H1 (cell line): ENCODE results near the gene PSME3. TPM values are rescaled to one million over a fixed set of nuclear protein-coding genes. Genes with fewer than 3 reads are reported as not detected.
A peak's percentile ranks its signal among the peaks of the same experiment; 100 is the strongest.

ENCODE experiments used
- CTCF ChIA-PET: fragments of 300-600 bp; sonication (Branson Sonifier 250); formaldehyde crosslinking; loops from one replicate; lab custom pipeline; 2021; ENCODE audit not compliant: partially characterized antibody; lab: Charles Lee
- POLR2A ChIA-PET: fragments of 300-600 bp; sonication (Branson Sonifier 250); formaldehyde crosslinking; loops from one replicate; lab custom pipeline; 2021; ENCODE audit warnings: inconsistent platforms; ENCODE audit not compliant: partially characterized antibody; lab: Charles Lee
- DNase-seq, 2 experiments: peaks; one replicate each; pipeline versions ENCODE4 v3.0.0 to v3.0.0-alpha.2; 2010 to 2022; ENCODE audit warnings: low spot score in 2 of 2, low read depth in 1 of 2, mixed read lengths in 1 of 2
- FAIRE-seq: peaks from 2 replicates; lab custom pipeline; 2011; peaks lifted over from hg19 to GRCh38; lab: Jason Lieb, UNC
- H2AFZ ChIP-seq: 2 replicates; pipeline ENCODE4 v1.8.1; 2012; ENCODE audit warnings: low read length, inconsistent platforms
- H2AK5ac ChIP-seq: 2 replicates; pipeline ENCODE4 v1.6.1; 2013; ENCODE audit warnings: low read depth, low read length
- H2BK120ac ChIP-seq: replicated peaks from 2 replicates; pipeline ENCODE3; 2013; ENCODE audit warnings: low read depth, low read length, inconsistent platforms
- H2BK12ac ChIP-seq: 2 replicates; pipeline ENCODE4 v1.6.1; 2013; ENCODE audit warnings: low read depth, low read length
- H2BK15ac ChIP-seq: 2 replicates; pipeline ENCODE4 v1.6.1; 2013; ENCODE audit warnings: low read length
- H2BK20ac ChIP-seq: 2 replicates; pipeline ENCODE4 v1.6.1; 2013; ENCODE audit warnings: low read length
- H2BK5ac ChIP-seq: 2 replicates; pipeline ENCODE4 v1.6.1; 2013; ENCODE audit warnings: low read depth, low read length
- H3K14ac ChIP-seq: 2 replicates; pipeline ENCODE4 v1.6.1; 2013; ENCODE audit warnings: inconsistent platforms; ENCODE audit not compliant: insufficient read length
- H3K18ac ChIP-seq: 2 replicates; pipeline ENCODE4 v1.6.1; 2013; ENCODE audit warnings: low read length; ENCODE audit errors: extremely low read depth
- H3K23ac ChIP-seq: 2 replicates; pipeline ENCODE4 v1.6.1; 2013; ENCODE audit warnings: inconsistent platforms; ENCODE audit not compliant: insufficient read length
- H3K23me2 ChIP-seq: 2 replicates; pipeline ENCODE4 v1.6.1; 2013; ENCODE audit warnings: low read depth, low read length
- H3K27ac ChIP-seq: 2 replicates; pipeline ENCODE4 v1.6.1; 2011; ENCODE audit warnings: low read depth, low read length, inconsistent platforms
- H3K27me3 ChIP-seq, 4 experiments: replicated peaks in 1 of 4; 1 replicate in 1 of 4; 2 replicates in 3 of 4; pipeline versions ENCODE4 v1.6.1 to v1.8.1; 2011 to 2013; ENCODE audit warnings: low read length in 3 of 4, mild to moderate bottlenecking in 3 of 4, inconsistent platforms in 2 of 4, mixed read lengths in 2 of 4, moderate library complexity in 1 of 4; ENCODE audit not compliant: control insufficient read depth in 3 of 4, insufficient read depth in 3 of 4; ENCODE audit errors: extremely low read depth in 1 of 4
- H3K36me3 ChIP-seq, 4 experiments: 2 replicates each; pipeline versions ENCODE4 v1.6.1 to v1.8.1; 2011 to 2013; ENCODE audit warnings: mild to moderate bottlenecking in 4 of 4, low read length in 3 of 4, moderate library complexity in 2 of 4, control low read depth in 1 of 4, inconsistent platforms in 1 of 4; ENCODE audit not compliant: insufficient read depth in 4 of 4, control insufficient read depth in 2 of 4
- H3K4ac ChIP-seq: replicated peaks from 2 replicates; pipeline ENCODE3; 2013; ENCODE audit warnings: low read length, low read depth, mixed read lengths, inconsistent platforms; ENCODE audit not compliant: insufficient read length
- H3K4me1 ChIP-seq, 4 experiments: replicated peaks in 1 of 4; 1 replicate in 1 of 4; 2 replicates in 3 of 4; pipeline versions ENCODE4 v1.6.1 to v1.8.1; 2011 to 2013; ENCODE audit warnings: low read length in 3 of 4, inconsistent platforms in 2 of 4, mixed read lengths in 1 of 4; ENCODE audit not compliant: insufficient read depth in 4 of 4, control insufficient read depth in 3 of 4
- H3K4me2 ChIP-seq, 2 experiments: 2 replicates each; pipeline versions ENCODE4 v1.6.1 to v1.8.1; 2011 to 2013; ENCODE audit warnings: low read depth in 2 of 2, low read length in 2 of 2, control low read depth in 1 of 2, inconsistent platforms in 1 of 2, mild to moderate bottlenecking in 1 of 2; ENCODE audit not compliant: insufficient read depth in 1 of 2
- H3K4me3 ChIP-seq, 4 experiments: fragments of 200-600, 300-600 bp in 1 of 4; sonication (generic), shearing (Covaris generic), sonication (Bioruptor Twin) in 1 of 4; 2 replicates each; pipeline versions ENCODE4 v1.5.1 to v1.8.1; 2011 to 2016; ENCODE audit warnings: low read length in 4 of 4, low read depth in 3 of 4, control low read depth in 2 of 4, inconsistent platforms in 2 of 4, mild to moderate bottlenecking in 2 of 4, mixed read lengths in 1 of 4, moderate library complexity in 1 of 4; ENCODE audit not compliant: insufficient read depth in 2 of 4; ENCODE audit errors: extremely low read depth in 1 of 4
- H3K56ac ChIP-seq: replicated peaks from 2 replicates; pipeline ENCODE3; 2013; ENCODE audit warnings: low read depth, mild to moderate bottlenecking, mixed read lengths, low read length, inconsistent platforms; ENCODE audit not compliant: insufficient read length
- H3K79me1 ChIP-seq: 2 replicates; pipeline ENCODE4 v1.6.1; 2013; ENCODE audit warnings: low read depth, low read length, control low read depth
- H3K79me2 ChIP-seq, 2 experiments: 2 replicates each; pipeline versions ENCODE4 v1.6.1 to v1.8.1; 2012 to 2013; ENCODE audit warnings: low read length in 2 of 2, mild to moderate bottlenecking in 2 of 2, inconsistent platforms in 1 of 2; ENCODE audit not compliant: insufficient read depth in 2 of 2, control insufficient read depth in 1 of 2
- H3K9ac ChIP-seq, 4 experiments: replicated peaks in 1 of 4; 1 replicate in 1 of 4; 2 replicates in 3 of 4; pipeline versions ENCODE4 v1.6.1 to v1.8.1; 2011 to 2013; ENCODE audit warnings: low read depth in 3 of 4, low read length in 3 of 4, control low read depth in 2 of 4, mild to moderate bottlenecking in 2 of 4, moderate library complexity in 2 of 4, inconsistent platforms in 1 of 4; ENCODE audit errors: extremely low read depth in 1 of 4
- H3K9me3 ChIP-seq, 2 experiments: 2 replicates each; pipeline versions ENCODE4 v1.6.1 to v1.8.1; 2012 to 2013; ENCODE audit warnings: mild to moderate bottlenecking in 2 of 2, moderate library complexity in 2 of 2, control low read depth in 1 of 2, inconsistent platforms in 1 of 2, low read depth in 1 of 2, low read length in 1 of 2, mixed read lengths in 1 of 2; ENCODE audit not compliant: insufficient read depth in 2 of 2
- H4K20me1 ChIP-seq, 2 experiments: replicated peaks in 1 of 2; 2 replicates each; pipeline versions ENCODE3 to v1.8.1; 2011 to 2013; ENCODE audit warnings: inconsistent platforms in 2 of 2, low read length in 2 of 2, mild to moderate bottlenecking in 1 of 2; ENCODE audit not compliant: insufficient read depth in 2 of 2, control insufficient read depth in 1 of 2
- H4K5ac ChIP-seq: 2 replicates; pipeline ENCODE4 v1.6.1; 2013; ENCODE audit warnings: low read length, low read depth, mixed read lengths, inconsistent platforms; ENCODE audit not compliant: insufficient read length
- H4K8ac ChIP-seq: 2 replicates; pipeline ENCODE4 v1.8.0; 2013; ENCODE audit warnings: mild to moderate bottlenecking, moderate library complexity, low read length, inconsistent platforms; ENCODE audit not compliant: insufficient read depth; ENCODE audit errors: extremely low read depth
- H4K91ac ChIP-seq: replicated peaks from 2 replicates; pipeline ENCODE3; 2013; ENCODE audit warnings: low read length, mixed read lengths, inconsistent platforms; ENCODE audit not compliant: insufficient read length
- CTBP2 ChIP-seq: IDR thresholded peaks from 2 replicates; pipeline ENCODE4 v1.7.0; 2011; ENCODE audit warnings: borderline replicate concordance, mild to moderate bottlenecking, moderate library complexity, mixed read lengths, low read length; ENCODE audit not compliant: insufficient read depth, insufficient read length
- EZH2 ChIP-seq: fragments of 200-600 bp; sonication (generic); IDR thresholded peaks from 2 replicates; pipeline ENCODE4 v1.7.1; 2012; ENCODE audit warnings: low read depth, mild to moderate bottlenecking, moderate library complexity, low read length, inconsistent platforms; ENCODE audit not compliant: severe bottlenecking
- GABPA ChIP-seq: IDR thresholded peaks from 2 replicates; pipeline ENCODE4 v1.6.1; 2011; ENCODE audit warnings: mild to moderate bottlenecking, low read length, moderate library complexity, borderline replicate concordance; ENCODE audit not compliant: insufficient read depth
- HDAC6 ChIP-seq: IDR thresholded peaks from one replicate; pipeline ENCODE4 v1.7.1; 2012; ENCODE audit warnings: low read depth, mild to moderate bottlenecking, inconsistent platforms, low read length, moderate library complexity
- PHF8 ChIP-seq: fragments of 200-600 bp; sonication (generic); conservative IDR thresholded peaks from 2 replicates; pipeline ENCODE4 v1.7.1; 2012; ENCODE audit warnings: low read depth, mild to moderate bottlenecking, inconsistent platforms, low read length, moderate library complexity
- POLR2A ChIP-seq, 2 experiments: IDR thresholded peaks; 1 replicate in 1 of 2; 2 replicates in 1 of 2; pipeline ENCODE4 v1.6.1; 2011; ENCODE audit warnings: low read depth in 2 of 2, low read length in 2 of 2, mild to moderate bottlenecking in 2 of 2; ENCODE audit errors: control extremely low read depth in 1 of 2
- POU5F1 ChIP-seq: IDR thresholded peaks from 2 replicates; pipeline ENCODE4 v1.6.1; 2011; ENCODE audit warnings: low read depth, mild to moderate bottlenecking, low read length, moderate library complexity
- TAF1 ChIP-seq: IDR thresholded peaks from 2 replicates; pipeline ENCODE4 v1.6.1; 2011; ENCODE audit warnings: mild to moderate bottlenecking, low read depth, low read length
- TCF12 ChIP-seq: IDR thresholded peaks from 2 replicates; pipeline ENCODE4 v1.6.1; 2011; ENCODE audit warnings: low read depth, mild to moderate bottlenecking, low read length
- USF2 ChIP-seq: IDR thresholded peaks from 2 replicates; pipeline ENCODE4 v1.6.1; 2011; ENCODE audit warnings: low read length, improper control_type of control experiment
- WGBS, 2 experiments: shearing (Covaris generic) in 1 of 2; methylation state at CpG; one replicate each; pipeline versions ENCODE4 v1.1.6 to v1.1.7; 2013 to 2015; ENCODE audit warnings: low lambda C conversion rate in 2 of 2, mixed read lengths in 2 of 2, inconsistent platforms in 1 of 2, low coverage in 1 of 2, missing lambda C conversion rate in 1 of 2; ENCODE audit not compliant: insufficient replicate concordance in 2 of 2, insufficient coverage in 1 of 2, insufficient read length in 1 of 2; ENCODE audit errors: extremely low coverage in 1 of 2, missing lambda C conversion rate in 1 of 2; 5-methylcytosine and 5-hydroxymethylcytosine counted together
- polyA plus RNA-seq, 7 experiments: library from polyadenylated mRNA; depleted of rRNA in 3 of 7; stranded (reverse) in 5 of 7; unstranded in 2 of 7; fragments of >200 nt in 5 of 7; fragments of 200-250 nt in 2 of 7; gene quantifications; 1 replicate in 5 of 7; 2 replicates in 1 of 7; 4 replicates in 1 of 7; pipeline versions ENCODE4 v1.2.1 to v1.2.3, GENCODE V29; 2011 to 2013; ENCODE audit warnings: missing spikeins in 2 of 7, mixed read lengths in 2 of 7
- total RNA-seq: library from RNA; stranded (reverse); fragmentation: NEBNext Ultra II Directional; extraction: Animal tissue kit (Norgen Biotek cat#: 25700); gene quantifications from 2 replicates; pipeline ENCODE4 v1.2.1, GENCODE V29; 2021

Gene PSME3
- total and polyA plus RNA-seq, 2 of the 8 experiments (the other 6 are each of a cell fraction or from before 2014, with no cell fraction given) = 149 to 224 TPM

GRCh38 chr17:42886283-42887176 lies 53.3 kb downstream of the PSME3 start:
- H4K5ac ChIP-seq = no peak overlapping the region
- ChIA-PET CTCF (interaction anchor here (0.6 to 2.7 kb wide), 5 partner anchors 8 to 51 kb away, joined by 3 to 9 read pairs (median 4); partner anchors contain the start of gene AOC2), POLR2A (interaction anchor here (1.0 to 1.2 kb wide), 2 partner anchors 42 to 103 kb away, joined by 3 read pairs; partner anchors contain the start of gene AOC2)
- H3K14ac ChIP-seq = no peak overlapping the region
- no peak overlapping the region for H2AFZ ChIP-seq
- H3K79me1 ChIP-seq = no peaks in the 10 kb centered on the region
- H3K4ac ChIP-seq = no peak overlapping the region
- peaks cover 0 to 5% (median 1%) of the 10 kb centered on the region in 4 experiments; a peak in 1 of 7 replicates for H3K4me1 ChIP-seq
- H3K23ac ChIP-seq = no peak overlapping the region
- FAIRE-seq (no peak), DNase-seq (no peak)
- 85% methylated on average over 15 of the region's 15 CpGs; no CpG with 5 or more reads in 1 of the 2 experiments for WGBS, 2 experiments
- H3K27ac ChIP-seq = no peak overlapping the region
- H3K23me2 ChIP-seq = 0 out of 2 replicates have a peak, but pooled peaks cover 2% of the 10 kb centered on the region
- H2BK20ac ChIP-seq = no peak overlapping the region
- no peaks in the 10 kb centered on the region for H3K79me2 ChIP-seq
- 0 out of 2 replicates have a peak overlapping the region, but pooled peaks have one; percentile 8 for H2AK5ac ChIP-seq
- no peaks in the 10 kb centered on the region for H3K9me3 ChIP-seq
- no peak overlapping the region for H4K8ac ChIP-seq
- no peaks in the 10 kb centered on the region for H3K27me3 ChIP-seq
- H3K56ac ChIP-seq = no peak overlapping the region
- no peak overlapping the region for H4K91ac ChIP-seq
- H3K18ac ChIP-seq = no peak overlapping the region
- no peak overlapping the region for H3K4me2 ChIP-seq
- no peak overlapping the region for H3K4me3 ChIP-seq
- H2BK12ac ChIP-seq = no peak overlapping the region; the same call in 1 of the 2 replicates
- no peak overlapping the region for H3K9ac ChIP-seq
- H2BK5ac ChIP-seq = no peak overlapping the region
- H2BK120ac ChIP-seq = no peak overlapping the region
- H3K36me3 ChIP-seq = no peaks in the 10 kb centered on the region
- no peak overlapping the region for H2BK15ac ChIP-seq
- H4K20me1 ChIP-seq = no peaks in the 10 kb centered on the region
- TF ChIP-seq POU5F1 (no peak), EZH2 (no peak), USF2 (no peak), CTBP2 (no peak), GABPA (no peak), POLR2A (IDR thresholded peaks at IDR 0.05; ENCODE audit: control extremely low read depth in 1 of 2, low read depth in 2 of 2, low read length in 2 of 2) (no peak), HDAC6 (no peak), TCF12 (no peak), TAF1 (no peak), PHF8 (no peak)
